Coronary artery (tissue), 2 donors: Measurements from ENCODE around the gene SUSD3.

Experiments
- DNase-seq: peaks from one replicate; pipeline ENCODE4 v3.0.0-alpha.2; 2017; ENCODE audit warnings: low spot score
- H3K27ac ChIP-seq, 2 donors: fragments of 200-600 bp; sonication (generic); one replicate each; pipeline ENCODE4 v1.5.1; 2016 to 2019
- H3K4me3 ChIP-seq: fragments of 200-600 bp; sonication (generic); 2 replicates; pipeline ENCODE4 v1.5.1; 2016; ENCODE audit warnings: mild to moderate bottlenecking, moderate library complexity
- TF ChIP-seq, protein P1 (sequence below): fragments of 200-600 bp; sonication (generic); IDR thresholded peaks from one replicate; pipeline ENCODE4 v1.5.1; 2019; ENCODE audit warnings: antibody characterized with exemption

Gene SUSD3

DNA sequence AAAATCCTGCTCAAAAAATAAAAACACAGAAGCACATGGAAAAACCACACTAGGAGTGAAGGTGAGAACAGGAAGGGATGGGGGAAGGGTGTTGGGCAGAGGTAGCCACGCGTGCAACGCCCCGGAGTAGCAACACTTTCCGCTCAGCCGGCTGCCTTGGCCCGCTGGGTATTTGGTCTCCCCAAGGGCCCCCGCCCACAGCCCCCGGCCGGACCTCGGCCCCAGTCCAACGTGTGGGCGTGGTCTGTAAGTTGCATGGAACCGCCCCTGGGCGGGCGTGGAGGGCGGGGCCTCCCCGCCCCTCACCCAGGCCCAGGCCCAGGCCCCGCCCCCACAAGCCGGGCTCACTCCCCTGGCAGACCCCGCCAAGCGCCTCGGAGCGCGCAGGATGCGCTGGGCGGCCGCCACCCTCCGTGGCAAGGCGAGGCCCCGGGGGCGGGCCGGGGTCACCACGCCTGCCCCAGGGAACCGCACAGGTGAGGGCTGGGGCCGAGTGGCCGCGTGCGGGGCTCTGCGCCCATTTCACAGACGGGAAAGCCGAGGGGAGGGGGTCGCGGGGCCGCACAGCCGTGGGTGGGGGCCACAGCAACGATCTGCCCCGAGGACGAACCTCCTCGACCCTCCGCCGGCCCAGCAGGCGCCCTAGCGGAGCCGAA is at the start of gene SUSD3:
Gene SUSD3 (plus strand): TSS at position 347 of the 656 bp plus-strand sequence. CDS start 42 bp downstream, at position 389.
- H3K4me3 ChIP-seq = peak within 1 kb of the TSS; percentile 78
- peak within 1 kb of the TSS; percentile 10 to 81 for H3K27ac ChIP-seq
- no peak for DNase-seq

DNA sequence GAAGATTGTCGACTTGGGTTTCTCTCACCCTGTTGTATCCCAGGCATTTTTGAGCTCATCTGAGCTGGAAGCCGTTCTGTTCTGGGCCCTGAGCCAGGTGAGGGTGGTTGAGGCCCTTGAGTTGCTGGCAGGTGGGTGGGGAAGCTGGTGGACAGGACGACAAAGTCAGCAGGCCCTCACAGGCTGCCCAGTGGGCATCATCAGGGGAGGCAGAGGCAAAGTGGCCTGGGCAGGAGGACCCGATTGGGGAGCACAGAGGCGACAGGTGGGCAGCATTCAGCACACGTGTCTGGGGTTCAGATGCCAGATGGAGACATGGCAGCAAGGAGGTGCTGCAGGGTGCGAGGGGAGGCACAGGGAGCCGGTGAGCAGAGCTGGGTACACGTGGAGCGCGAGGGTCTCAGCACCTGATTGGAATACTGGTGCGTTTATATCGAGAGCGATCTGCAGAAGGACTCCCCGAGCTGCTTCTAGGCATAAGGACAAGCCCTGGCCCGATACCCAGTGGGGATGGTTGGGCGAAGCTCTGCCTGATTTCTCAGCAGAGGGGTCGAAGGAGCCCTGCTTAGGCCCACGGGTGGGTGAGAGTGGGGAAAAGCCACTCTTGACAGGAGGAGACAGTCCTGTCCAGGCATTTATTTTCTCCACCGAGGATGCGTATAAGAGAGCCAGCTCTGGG is 49.0 kb upstream of the SUSD3 start:
- no peak overlapping the region for H3K27ac ChIP-seq
- TF ChIP-seq, protein P1, sequence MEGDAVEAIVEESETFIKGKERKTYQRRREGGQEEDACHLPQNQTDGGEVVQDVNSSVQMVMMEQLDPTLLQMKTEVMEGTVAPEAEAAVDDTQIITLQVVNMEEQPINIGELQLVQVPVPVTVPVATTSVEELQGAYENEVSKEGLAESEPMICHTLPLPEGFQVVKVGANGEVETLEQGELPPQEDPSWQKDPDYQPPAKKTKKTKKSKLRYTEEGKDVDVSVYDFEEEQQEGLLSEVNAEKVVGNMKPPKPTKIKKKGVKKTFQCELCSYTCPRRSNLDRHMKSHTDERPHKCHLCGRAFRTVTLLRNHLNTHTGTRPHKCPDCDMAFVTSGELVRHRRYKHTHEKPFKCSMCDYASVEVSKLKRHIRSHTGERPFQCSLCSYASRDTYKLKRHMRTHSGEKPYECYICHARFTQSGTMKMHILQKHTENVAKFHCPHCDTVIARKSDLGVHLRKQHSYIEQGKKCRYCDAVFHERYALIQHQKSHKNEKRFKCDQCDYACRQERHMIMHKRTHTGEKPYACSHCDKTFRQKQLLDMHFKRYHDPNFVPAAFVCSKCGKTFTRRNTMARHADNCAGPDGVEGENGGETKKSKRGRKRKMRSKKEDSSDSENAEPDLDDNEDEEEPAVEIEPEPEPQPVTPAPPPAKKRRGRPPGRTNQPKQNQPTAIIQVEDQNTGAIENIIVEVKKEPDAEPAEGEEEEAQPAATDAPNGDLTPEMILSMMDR = no peak
- no peak for DNase-seq
- H3K4me3 ChIP-seq = no peak overlapping the region

More for the DNA sequence above, at the start of gene SUSD3:
- TF ChIP-seq, protein P1 = no peak

DNA sequence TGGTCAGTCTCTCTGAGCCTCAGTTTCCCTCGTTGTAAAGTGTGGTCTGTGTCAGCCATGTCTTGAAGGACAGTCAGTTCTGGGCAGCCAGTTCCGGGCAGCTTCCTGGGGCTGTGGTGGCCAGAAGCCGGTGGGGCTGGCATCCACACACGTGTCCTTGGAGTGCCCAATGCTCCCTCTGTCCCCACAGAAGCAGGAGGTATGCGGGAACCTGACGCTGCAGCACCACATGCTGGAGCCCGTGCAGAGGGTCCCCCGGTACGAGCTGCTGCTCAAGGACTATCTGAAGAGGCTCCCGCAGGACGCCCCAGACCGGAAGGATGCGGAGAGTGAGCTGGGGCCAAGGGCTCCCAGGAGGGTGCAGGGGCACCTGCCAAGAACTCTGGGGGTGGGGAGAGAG is 48.4 kb upstream of the SUSD3 start:
- TF ChIP-seq, protein P1 = no peak
- DNase-seq = no peak
- Histone ChIP-seq H3K27ac (no peak overlapping the region), H3K4me3 (no peak overlapping the region)

DNA sequence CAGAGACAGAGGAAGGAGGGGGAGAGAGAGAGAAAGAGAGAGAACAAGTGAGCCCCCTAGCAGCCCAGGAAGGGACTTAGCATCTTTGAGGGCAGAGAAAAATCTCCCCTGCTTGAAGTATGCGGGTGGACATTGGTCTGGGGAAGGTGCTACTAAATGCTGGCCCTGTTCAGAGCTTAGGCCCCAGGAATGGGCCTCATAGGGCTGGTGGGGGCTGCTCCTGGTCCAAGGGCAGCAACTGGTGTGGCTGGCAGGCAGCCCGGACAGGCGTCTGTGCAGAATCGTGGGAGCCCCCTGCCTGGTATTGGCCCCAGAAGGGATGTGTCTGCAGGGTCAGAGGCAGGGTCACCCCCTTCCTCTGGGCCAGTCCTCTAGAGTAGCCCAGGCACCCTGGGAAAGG is 47.8 kb upstream of the SUSD3 start:
- H3K27ac ChIP-seq = no peak overlapping the region
- TF ChIP-seq, protein P1 = no peak
- no peak for DNase-seq
- no peak overlapping the region for H3K4me3 ChIP-seq

DNA sequence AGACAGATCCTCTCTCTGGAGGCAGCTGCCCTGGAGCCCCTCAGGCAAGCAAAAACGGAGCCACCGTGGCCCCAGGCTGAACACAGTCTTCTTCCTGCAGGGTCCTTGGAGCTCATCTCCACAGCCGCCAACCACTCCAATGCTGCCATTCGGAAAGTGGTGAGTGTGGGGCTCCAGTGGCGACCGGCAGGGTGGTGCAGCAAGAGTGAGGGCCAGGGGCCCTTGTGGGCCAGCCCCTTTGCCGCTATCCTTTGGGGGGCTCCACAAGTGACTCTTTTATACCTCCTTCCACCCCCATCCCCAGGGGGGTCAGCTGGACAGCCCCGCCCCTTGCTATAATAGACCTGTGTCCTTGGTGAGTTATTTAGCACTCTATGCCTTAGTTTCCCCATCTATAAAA is 47.4 kb upstream of the SUSD3 start:
- H3K4me3 ChIP-seq = no peak overlapping the region
- TF ChIP-seq, protein P1 = no peak
- DNase-seq = no peak
- no peak overlapping the region for H3K27ac ChIP-seq

DNA sequence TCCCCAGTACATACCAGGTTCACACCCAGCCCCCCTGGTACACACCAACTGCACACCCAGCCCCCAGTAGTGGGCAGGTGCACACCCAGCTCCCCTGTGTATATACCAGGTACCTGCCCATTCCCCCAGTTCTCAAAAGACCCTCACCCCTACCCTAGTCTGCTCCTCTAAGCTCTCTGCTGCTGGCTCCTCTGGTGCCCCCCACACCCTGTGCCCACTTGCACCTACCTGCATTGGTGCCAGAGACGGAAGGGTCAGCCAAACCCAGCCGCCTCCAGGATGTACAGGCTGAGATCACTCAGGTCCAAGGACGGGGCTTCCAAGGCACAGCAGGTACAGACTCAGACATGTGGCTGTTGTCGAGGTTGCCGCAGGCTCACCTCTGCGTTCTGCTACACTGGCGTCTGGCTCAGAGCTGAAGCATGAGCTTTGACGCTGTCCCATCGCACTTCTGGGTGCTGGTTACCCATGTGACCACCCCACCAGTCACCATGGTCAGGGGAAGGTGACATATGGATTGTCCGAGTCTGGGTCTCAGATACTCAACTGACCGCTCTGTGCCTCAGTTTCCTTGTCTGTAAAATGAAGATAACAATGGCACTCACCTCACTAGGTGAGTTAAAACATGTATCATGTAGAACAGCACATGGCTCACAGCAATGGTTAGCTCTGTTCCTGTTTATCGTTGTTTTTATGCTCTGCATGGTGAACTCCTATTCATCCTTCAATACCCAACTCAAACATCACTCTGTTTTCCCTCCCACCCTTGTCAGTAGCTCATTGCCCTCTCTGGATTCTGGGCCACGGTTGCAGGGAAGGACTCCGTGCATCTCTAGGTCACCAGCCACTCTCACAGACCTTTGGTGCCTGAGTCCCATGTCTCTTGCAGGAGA is 45.3 kb upstream of the SUSD3 start:
- H3K4me3 ChIP-seq = no peak overlapping the region
- DNase-seq = no peak
- TF ChIP-seq, protein P1 = no peak
- H3K27ac ChIP-seq = no peak overlapping the region
